Left lobe of liver (tissue), 2 donors: ENCODE results near the gene OTUD3. TPM values are rescaled to one million over a fixed set of nuclear protein-coding genes. Genes with fewer than 3 reads are reported as not detected.
"Not testable (repeated sequence)": the region's sequence is repeated elsewhere in the genome, so short reads cannot be mapped to it uniquely, and the experiment has no call there.

Experiments used
- ATAC-seq: fragments of 200-7000 bp; cut with Tn5 transposase; one replicate; pipeline ENCODE4 v1.9.1; 2020; ENCODE audit warnings: mild to moderate bottlenecking, moderate library complexity
- DNase-seq: peaks from one replicate; pipeline ENCODE4 v3.0.0-alpha.2; 2020; ENCODE audit warnings: low spot score
- total RNA-seq: library from RNA; stranded (reverse); gene quantifications from one replicate; pipeline ENCODE4 v1.2.1, GENCODE V29; 2021
- donor health status: DM: no; HTN: no; CAD: no; lungs with moderate emphysema.
- donor health status: DM: no; HTN: yes; CAD: no.

OTUD3 gene
- total RNA-seq, 1 donor from 2014 or later = 1.8 TPM

GRCh38 chr1:19868575-19868974 is 13.6 kb upstream of the OTUD3 start:
- not testable (repeated sequence) for ATAC-seq, DNase-seq

- ATAC-seq, DNase-seq: not testable (repeated sequence)
Observed at GRCh38 chr1:19869453-19869852, 12.7 kb upstream of the OTUD3 start.

- no peak for ATAC-seq
- DNase-seq = no peak
Observed at GRCh38 chr1:19869929-19870328, 12.3 kb upstream of the OTUD3 start.

- DNase-seq (peak; percentile 51), ATAC-seq (peak; percentile 93)
Observed at GRCh38 chr1:19872190-19872589, 10.0 kb upstream of the OTUD3 start.

GRCh38 chr1:19877181-19877750 is 4.9 kb upstream of the OTUD3 start:
- no peak for DNase-seq
- no peak for ATAC-seq

- DNase-seq (no peak), ATAC-seq (no peak)
Observed at GRCh38 chr1:19877821-19878636, 4.2 kb upstream of the OTUD3 start.

GRCh38 chr1:19878637-19878985 is 3.6 kb upstream of the OTUD3 start:
- no peak for DNase-seq
- ATAC-seq = no peak

- no peak for ATAC-seq
- DNase-seq = no peak
Observed at GRCh38 chr1:19879227-19879626, 3.0 kb upstream of the OTUD3 start.

GRCh38 chr1:19879661-19880060 is 2.5 kb upstream of the OTUD3 start:
- DNase-seq = no peak
- no peak for ATAC-seq

GRCh38 chr1:19880841-19881240 is 1.4 kb upstream of the OTUD3 start:
- DNase-seq = not testable (repeated sequence)

GRCh38 chr1:19884312-19884711 is 2.1 kb downstream of the OTUD3 start:
- ATAC-seq = no peak
- no peak for DNase-seq

More at GRCh38 chr1:19880841-19881240, 1.4 kb upstream of the OTUD3 start:
- not testable (repeated sequence) for ATAC-seq

GRCh38 chr1:19885821-19886220 is 3.6 kb downstream of the OTUD3 start:
- ATAC-seq = no peak
- no peak for DNase-seq

- no peak for ATAC-seq
- DNase-seq = no peak
Observed at GRCh38 chr1:19888112-19888511, 5.9 kb downstream of the OTUD3 start.

- DNase-seq (no peak), ATAC-seq (no peak)
Observed at GRCh38 chr1:19889656-19890055, 7.5 kb downstream of the OTUD3 start.

- ATAC-seq = no peak
Observed at GRCh38 chr1:19892129-19892528, 9.9 kb downstream of the OTUD3 start.

GRCh38 chr1:19892628-19893168 is 10.5 kb downstream of the OTUD3 start:
- ATAC-seq = no peak
- no peak for DNase-seq

More at GRCh38 chr1:19892129-19892528, 9.9 kb downstream of the OTUD3 start:
- no peak for DNase-seq

GRCh38 chr1:19893687-19894086 is 11.5 kb downstream of the OTUD3 start:
- peak; percentile 74 for ATAC-seq
- no peak for DNase-seq

- ATAC-seq = no peak
Observed at GRCh38 chr1:19894218-19894617, 12.0 kb downstream of the OTUD3 start.

GRCh38 chr1:19901653-19902052 is 19.5 kb downstream of the OTUD3 start:
- no peak for ATAC-seq
- DNase-seq = no peak

More at GRCh38 chr1:19894218-19894617, 12.0 kb downstream of the OTUD3 start:
- DNase-seq = no peak

- DNase-seq = no peak
- no peak for ATAC-seq
Observed at GRCh38 chr1:19903621-19904020, 21.4 kb downstream of the OTUD3 start.

GRCh38 chr1:19907456-19907855 is 25.3 kb downstream of the OTUD3 start:
- ATAC-seq (no peak), DNase-seq (no peak)

- no peak for DNase-seq
- no peak for ATAC-seq
Observed at GRCh38 chr1:19909392-19909791, 27.2 kb downstream of the OTUD3 start.
